ENCODE results near the gene CFDP1.

CFDP1 gene

GRCh38 chr16:75478480-75479345 lies 45.4 kb upstream of the CFDP1 start:
- TF ChIP-seq MAX (IDR thresholded peaks at IDR 0.05) (no peak), TEAD4 (IDR thresholded peaks at IDR 0.05) (no peak), TAF1 (IDR thresholded peaks at IDR 0.05; ENCODE audit: low read depth) (no peak), RAD21 (IDR thresholded peaks at IDR 0.05; ENCODE audit: low read depth) (no peak), REST (IDR thresholded peaks at IDR 0.05; ENCODE audit: low read depth) (no peak), TCF12 (IDR thresholded peaks at IDR 0.05; ENCODE audit: low read depth) (no peak), CEBPB (IDR thresholded peaks at IDR 0.05) (no peak), CREB1 (IDR thresholded peaks at IDR 0.05; ENCODE audit: low read depth) (no peak), USF1 (IDR thresholded peaks at IDR 0.05) (no peak), ZBTB7A (IDR thresholded peaks at IDR 0.05; ENCODE audit: low read depth) (no peak), FOXM1 (IDR thresholded peaks at IDR 0.05; ENCODE audit: borderline replicate concordance, low read depth) (no peak), EP300 (IDR thresholded peaks at IDR 0.05; ENCODE audit: borderline replicate concordance) (no peak)

- TF ChIP-seq EP300 (IDR thresholded peaks at IDR 0.05; ENCODE audit: borderline replicate concordance): peak; percentile 89
- no peak for TF ChIP-seq YY1 (IDR thresholded peaks at IDR 0.05; ENCODE audit: low read depth)
- peak; percentile 97 for TF ChIP-seq NFIC (IDR thresholded peaks at IDR 0.05)
- TF ChIP-seq TCF12 (IDR thresholded peaks at IDR 0.05; ENCODE audit: low read depth): peak; percentile 93
- TF ChIP-seq CREB1 (IDR thresholded peaks at IDR 0.05; ENCODE audit: low read depth): no peak
- TF ChIP-seq TAF1 (IDR thresholded peaks at IDR 0.05; ENCODE audit: low read depth): no peak
- no peak for TF ChIP-seq REST (IDR thresholded peaks at IDR 0.05; ENCODE audit: low read depth)
- no peak for TF ChIP-seq FOXM1 (IDR thresholded peaks at IDR 0.05; ENCODE audit: borderline replicate concordance, low read depth)
- TF ChIP-seq CEBPB (IDR thresholded peaks at IDR 0.05): no peak; the same call in 1 of the 2 replicates
- TF ChIP-seq ZBTB7A (IDR thresholded peaks at IDR 0.05; ENCODE audit: low read depth): no peak
- TF ChIP-seq EGR1 (IDR thresholded peaks at IDR 0.05): no peak
- peak; percentile 33; the same call in 1 of the 2 replicates for TF ChIP-seq RAD21 (IDR thresholded peaks at IDR 0.05; ENCODE audit: low read depth)
- TF ChIP-seq TEAD4 (IDR thresholded peaks at IDR 0.05): peak; percentile 77
- TF ChIP-seq USF1 (IDR thresholded peaks at IDR 0.05): 0 out of 2 replicates have a peak, but pooled peaks have one; percentile 16
- TF ChIP-seq MAX (IDR thresholded peaks at IDR 0.05): peak; percentile 75
Observed at GRCh38 chr16:75477680-75478473, 44.6 kb upstream of the CFDP1 start.

GRCh38 chr16:75476817-75477216 lies 43.5 kb upstream of the CFDP1 start:
- TF ChIP-seq NFIC (IDR thresholded peaks at IDR 0.05) (peak; percentile 98), TAF1 (IDR thresholded peaks at IDR 0.05; ENCODE audit: low read depth) (no peak), REST (IDR thresholded peaks at IDR 0.05; ENCODE audit: low read depth) (no peak; the same call in 1 of the 2 replicates), USF1 (IDR thresholded peaks at IDR 0.05) (peak; percentile 37; the same call in 1 of the 2 replicates), CREB1 (IDR thresholded peaks at IDR 0.05; ENCODE audit: low read depth) (no peak), CEBPB (IDR thresholded peaks at IDR 0.05) (peak; percentile 69; the same call in 1 of the 2 replicates), ZBTB7A (IDR thresholded peaks at IDR 0.05; ENCODE audit: low read depth) (peak; percentile 67; the same call in 1 of the 2 replicates), EGR1 (IDR thresholded peaks at IDR 0.05) (no peak), FOXM1 (IDR thresholded peaks at IDR 0.05; ENCODE audit: borderline replicate concordance, low read depth) (peak; percentile 91), EP300 (IDR thresholded peaks at IDR 0.05; ENCODE audit: borderline replicate concordance) (peak; percentile 97), MAX (IDR thresholded peaks at IDR 0.05) (0 out of 2 replicates have a peak, but pooled peaks have one; percentile 54), TCF12 (IDR thresholded peaks at IDR 0.05; ENCODE audit: low read depth) (peak; percentile 98), TEAD4 (IDR thresholded peaks at IDR 0.05) (peak; percentile 96), RAD21 (IDR thresholded peaks at IDR 0.05; ENCODE audit: low read depth) (0 out of 2 replicates have a peak, but pooled peaks have one; percentile 11), YY1 (IDR thresholded peaks at IDR 0.05; ENCODE audit: low read depth) (peak; percentile 74)
